SKM-1 (cell line): ENCODE data around the gene UTP14A.
"Not testable (repeated sequence)": the region's sequence is repeated elsewhere in the genome, so short reads cannot be mapped to it uniquely, and the experiment has no call there.

ENCODE experiments used
- DNase-seq: peaks from one replicate; lab custom pipeline; 2025; ENCODE audit not compliant: unreplicated experiment; lab: John Stamatoyannopoulos, UW

Gene UTP14A

GRCh38 chrX:129905787-129906580, at the start of gene UTP14A:
Gene UTP14A (plus strand): TSS chrX:129906164. CDS start chrX:129906211, 47 bp downstream.
- peak; percentile 69 for DNase-seq

- DNase-seq, result not testable (repeated sequence)
These were observed 46.8 kb upstream of the UTP14A start for GRCh38 chrX:129859134-129859533.

DNA sequence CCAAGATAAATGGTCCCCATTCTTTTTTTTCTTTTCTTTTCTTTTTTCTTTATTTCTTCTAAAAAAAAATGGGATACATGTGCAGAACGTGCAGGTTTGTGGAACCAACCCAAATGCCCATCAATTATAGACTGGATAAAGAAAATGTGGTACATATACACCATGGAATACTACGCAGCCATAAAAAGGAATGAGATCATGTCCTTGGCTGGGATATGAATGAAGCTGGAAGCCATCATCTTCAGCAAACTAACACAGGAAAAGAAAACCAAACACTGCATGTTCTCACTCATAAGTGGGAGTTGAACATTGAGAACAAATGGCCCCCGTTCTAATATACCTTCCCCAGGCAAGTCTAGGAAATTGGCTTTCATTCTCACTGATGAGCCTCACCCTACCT, 39.6 kb upstream of the UTP14A start:
- DNase-seq, result not testable (repeated sequence)

GRCh38 chrX:129872524-129872923, 33.4 kb upstream of the UTP14A start:
- DNase-seq, result no peak

DNA sequence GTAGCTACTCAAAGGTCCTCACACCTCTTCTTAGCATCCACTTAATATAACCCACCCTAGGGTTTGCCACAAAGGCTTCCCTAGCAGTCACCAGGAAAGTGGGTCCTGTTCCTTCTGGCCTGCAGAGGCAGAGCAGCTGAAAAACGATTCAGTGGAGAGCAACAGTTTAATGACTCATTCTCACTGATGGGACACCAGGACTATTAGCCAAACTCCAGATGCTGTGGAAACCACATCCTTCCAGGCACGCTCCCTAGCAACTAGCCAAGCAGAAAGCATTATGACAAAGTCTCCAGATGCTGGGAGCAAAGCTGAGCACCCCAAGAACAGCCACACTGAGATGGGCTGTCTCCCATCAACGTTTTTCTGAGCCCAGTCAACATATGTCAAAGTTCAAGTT, 30.3 kb upstream of the UTP14A start:
- no peak for DNase-seq

DNA sequence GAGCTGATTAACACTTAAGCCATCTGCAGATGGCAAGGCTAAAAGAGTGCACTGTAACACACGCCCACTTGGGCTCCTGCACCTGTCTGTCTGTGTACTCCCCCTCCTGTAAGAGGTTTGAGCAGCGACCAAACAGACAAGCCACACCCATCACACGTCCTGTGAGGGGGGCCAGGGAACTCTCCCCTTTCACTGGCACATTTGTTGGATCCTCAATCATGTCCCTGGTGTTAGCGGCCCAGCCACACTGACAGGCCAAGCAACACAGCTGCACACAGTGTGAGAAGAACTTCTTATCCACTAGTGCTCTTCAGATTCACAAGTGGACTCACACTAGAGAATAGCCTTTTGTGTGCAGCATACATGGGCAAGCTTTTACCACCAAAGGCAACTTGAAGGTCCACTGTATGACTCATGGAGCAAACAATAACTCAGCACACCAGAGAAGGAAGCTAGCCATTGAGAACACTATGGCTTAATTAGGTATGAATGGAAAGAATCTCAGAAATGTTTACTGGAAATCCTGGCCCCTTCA, 29.1 kb upstream of the UTP14A start:
- no peak for DNase-seq

DNA sequence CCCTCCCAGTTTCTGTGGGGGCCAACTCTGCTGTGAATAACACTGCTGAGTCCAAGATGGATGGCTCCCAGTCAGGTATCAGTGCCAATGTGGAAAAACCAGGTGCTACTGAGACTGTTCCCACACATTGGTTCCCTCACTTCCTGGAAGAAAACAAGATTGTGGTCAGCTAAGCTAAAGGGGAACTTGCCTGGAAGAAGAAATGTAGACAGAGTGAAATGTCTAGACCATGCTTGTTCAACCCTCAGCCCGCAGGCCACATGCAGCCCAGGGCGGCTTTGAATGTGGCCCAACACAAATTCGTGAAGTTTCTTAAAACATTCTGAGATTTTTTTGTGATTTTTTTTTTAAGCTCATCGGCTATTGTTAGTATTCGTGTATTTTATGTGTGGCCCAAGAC, 28.6 kb upstream of the UTP14A start:
- peak; percentile 0 for DNase-seq

DNA sequence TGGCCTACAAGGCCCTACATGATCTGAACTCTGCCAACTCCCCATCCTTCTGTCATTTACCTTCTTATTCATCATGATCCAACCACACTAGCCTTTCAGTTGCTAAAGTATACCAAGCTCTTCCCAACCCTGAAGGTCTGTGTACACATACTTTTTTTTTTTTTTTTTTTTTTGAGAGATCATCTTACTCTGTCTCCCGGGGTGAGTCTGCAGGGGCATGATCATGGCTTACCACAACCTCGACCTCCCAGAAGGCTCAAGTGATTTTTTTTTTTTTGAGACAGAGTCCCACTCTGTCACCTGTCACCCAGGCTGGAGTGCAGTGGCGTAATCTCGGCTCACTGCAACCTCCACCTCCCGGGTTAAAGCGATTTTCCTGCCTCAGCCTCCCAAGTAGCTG, 5.9 kb upstream of the UTP14A start:
- DNase-seq, result no peak

- DNase-seq, result no peak
These were observed 2.7 kb downstream of the UTP14A start for GRCh38 chrX:129908636-129909035.

DNA sequence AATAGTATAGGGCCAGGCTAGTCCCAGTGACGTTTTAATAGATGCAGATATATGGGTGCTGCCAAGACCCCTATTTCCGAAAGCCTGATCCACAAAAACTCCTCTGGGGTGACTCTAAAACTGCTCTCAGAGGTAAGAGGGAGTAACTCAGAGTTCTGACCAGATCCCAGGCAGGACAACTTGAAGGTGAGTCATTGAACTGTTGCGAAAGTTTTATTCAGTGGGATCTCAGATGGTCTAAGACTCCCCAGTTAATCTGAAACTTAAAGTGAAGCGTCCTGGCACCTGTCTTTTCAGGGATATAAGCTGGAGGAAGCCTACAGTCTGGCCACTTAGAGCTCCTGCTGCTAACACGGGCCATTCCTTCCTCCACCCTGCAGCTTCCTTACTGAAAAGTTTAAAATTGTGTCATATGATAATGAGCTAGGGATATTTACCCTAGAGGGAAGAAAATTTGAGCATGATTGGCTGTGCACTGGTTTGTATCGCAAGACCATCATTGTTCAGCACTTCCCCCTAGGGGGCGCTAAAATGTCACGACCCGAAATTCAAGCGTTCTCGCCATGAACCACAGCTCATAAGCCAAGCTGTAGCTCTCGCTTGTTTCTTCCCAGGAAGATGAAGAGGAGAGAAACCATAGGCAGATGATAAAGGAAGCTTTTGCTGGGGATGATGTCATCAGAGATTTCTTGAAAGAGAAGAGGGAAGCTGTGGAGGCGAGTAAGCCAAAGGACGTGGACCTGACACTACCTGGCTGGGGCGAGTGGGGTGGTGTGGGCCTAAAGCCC, 19.5 kb downstream of the UTP14A start:
- no peak for DNase-seq

DNA sequence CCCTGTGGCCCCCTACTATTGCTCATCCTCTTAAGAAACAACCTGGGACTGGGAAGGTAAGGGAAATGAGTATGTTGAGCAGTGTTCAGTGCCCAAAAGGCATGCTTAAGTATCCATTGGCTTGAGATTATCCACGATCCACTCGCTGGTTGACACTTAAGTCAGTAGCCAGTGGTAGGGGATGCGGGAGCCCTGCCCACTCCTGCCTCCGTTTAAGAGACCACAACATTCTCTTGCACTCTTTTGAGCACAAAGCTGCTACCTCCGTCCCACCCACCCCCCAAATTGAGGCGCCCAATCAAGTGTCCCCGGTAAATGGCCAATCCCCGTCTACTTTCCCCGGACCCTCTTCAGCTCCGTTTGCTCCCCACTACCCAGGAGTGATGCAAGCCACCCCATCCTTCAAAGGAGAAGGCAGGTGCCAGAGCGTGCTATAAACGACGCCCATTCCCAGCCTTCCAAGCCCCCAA, 25.0 kb downstream of the UTP14A start:
- DNase-seq, result no peak

DNA sequence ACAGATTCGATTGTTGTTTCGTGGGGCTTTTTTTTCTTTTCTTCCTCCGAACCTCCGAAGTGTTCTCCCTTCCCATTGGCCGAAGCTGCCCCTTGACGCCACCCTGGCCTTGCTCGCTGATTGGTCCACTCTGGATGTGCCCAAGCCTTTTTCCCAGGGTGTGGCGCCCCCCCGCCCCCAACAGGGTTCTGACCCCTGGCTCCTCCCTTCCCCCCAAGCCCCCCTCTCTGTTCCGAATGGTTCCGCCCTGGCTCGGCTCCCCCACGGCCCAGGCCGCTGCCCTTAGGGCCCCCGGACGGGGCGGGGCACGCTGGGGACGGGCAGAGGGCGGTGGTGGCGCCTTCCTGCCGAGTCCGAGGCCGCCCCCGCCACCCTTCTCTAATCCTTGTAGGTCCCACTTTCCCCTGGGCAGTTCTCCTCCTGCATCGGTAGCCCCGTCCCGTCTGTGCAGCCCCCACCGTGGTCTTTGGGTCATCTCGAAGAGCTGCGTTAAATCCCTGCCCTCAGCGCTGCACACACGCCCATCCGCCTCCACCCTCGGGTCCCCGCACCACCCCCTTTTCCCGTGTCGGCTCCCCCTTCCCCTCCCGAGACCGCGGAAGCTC, 25.5 kb downstream of the UTP14A start:
- DNase-seq, result no peak

- DNase-seq, result no peak
These were observed 26.3 kb downstream of the UTP14A start for GRCh38 chrX:129932016-129932820.

- DNase-seq, result no peak
These were observed 26.9 kb downstream of the UTP14A start for GRCh38 chrX:129932821-129933321.

DNA sequence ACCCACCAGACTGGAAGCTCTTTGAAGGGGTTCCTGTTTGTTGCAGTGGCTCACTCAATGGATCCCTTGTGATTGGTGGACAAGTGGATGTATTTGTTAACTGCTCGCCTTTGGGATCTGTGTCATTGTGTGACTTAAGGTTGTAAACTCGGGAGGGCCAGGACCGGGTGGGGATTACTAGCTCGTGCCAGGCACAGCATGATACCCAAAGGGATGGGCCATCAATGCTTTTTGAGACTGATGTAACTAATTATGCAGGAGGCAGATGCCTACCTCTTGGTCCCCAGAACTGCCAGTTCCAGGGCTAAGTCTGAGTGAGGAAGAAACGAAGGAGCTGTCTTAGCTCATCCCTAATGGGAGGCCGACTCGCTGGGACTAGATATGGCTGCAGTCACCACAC, 27.7 kb downstream of the UTP14A start:
- DNase-seq, result no peak

GRCh38 chrX:129934461-129934860, 28.5 kb downstream of the UTP14A start:
- no peak for DNase-seq

- no peak for DNase-seq
These were observed 29.0 kb downstream of the UTP14A start for GRCh38 chrX:129934952-129935351.

DNA sequence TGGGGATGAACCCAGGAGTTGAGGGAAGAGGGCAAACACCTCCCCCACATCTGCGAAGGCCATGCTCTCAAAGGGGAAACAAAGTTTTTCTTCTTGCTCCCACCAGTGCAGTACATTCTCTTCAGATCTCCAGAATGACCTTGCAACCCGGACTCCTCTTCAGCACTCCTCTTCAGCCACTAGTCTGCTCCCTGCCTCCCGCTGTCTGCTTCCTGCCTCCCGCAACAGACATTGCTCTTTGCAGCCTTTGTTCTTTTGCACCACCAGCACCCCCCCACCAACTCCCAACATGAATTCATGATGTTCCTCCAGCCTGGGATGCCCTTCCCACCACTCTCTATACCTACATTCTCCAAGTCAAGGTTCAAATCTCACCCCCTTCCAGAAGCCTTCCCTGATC, 32.1 kb downstream of the UTP14A start:
- DNase-seq, result no peak

DNA sequence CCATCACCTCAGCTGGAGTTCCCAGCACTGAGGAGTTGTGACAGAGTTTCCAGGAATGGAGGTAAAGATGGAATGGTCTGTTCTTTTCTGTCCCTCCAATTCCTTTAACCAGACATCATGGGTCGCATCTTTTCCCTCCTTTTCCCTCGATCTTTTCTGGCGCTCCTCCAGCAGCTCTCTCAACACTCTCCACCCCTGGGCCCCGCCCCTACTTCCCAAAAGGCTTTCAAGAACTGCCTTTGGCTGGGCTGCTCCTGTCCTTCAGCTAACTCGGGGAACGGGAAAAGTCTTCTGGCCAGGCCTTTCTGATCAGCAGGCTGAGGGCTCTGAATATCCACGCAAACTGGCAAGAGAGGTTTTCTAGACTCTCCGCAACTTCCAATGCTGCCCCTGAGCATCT, 34.0 kb downstream of the UTP14A start:
- no peak for DNase-seq

GRCh38 chrX:129940721-129941120, 34.8 kb downstream of the UTP14A start:
- DNase-seq, result no peak
